T-helper 2 cell treated with Interferon-gamma antibody and Interleukin-4, amounts not matched to agents 100 ng/mL and 5 ng/mL, for 36 hours (primary cell): ENCODE results near the gene TMEM179B. TPM values are rescaled to one million over a fixed set of nuclear protein-coding genes. Genes with fewer than 3 reads are reported as not detected.

Experiments used
- intact Hi-C: fragments of 100-400 bp; cut with micrococcal nuclease; formaldehyde crosslinking; loops from one replicate; pipeline ENCODE4 v1.15.1; 2023
- total RNA-seq: library from RNA; stranded (reverse); gene quantifications from 2 replicates; pipeline ENCODE4 v1.2.3, GENCODE V29; 2022

Gene TMEM179B
- total RNA-seq, 1 donor from 2014 or later = 37.2 TPM

DNA sequence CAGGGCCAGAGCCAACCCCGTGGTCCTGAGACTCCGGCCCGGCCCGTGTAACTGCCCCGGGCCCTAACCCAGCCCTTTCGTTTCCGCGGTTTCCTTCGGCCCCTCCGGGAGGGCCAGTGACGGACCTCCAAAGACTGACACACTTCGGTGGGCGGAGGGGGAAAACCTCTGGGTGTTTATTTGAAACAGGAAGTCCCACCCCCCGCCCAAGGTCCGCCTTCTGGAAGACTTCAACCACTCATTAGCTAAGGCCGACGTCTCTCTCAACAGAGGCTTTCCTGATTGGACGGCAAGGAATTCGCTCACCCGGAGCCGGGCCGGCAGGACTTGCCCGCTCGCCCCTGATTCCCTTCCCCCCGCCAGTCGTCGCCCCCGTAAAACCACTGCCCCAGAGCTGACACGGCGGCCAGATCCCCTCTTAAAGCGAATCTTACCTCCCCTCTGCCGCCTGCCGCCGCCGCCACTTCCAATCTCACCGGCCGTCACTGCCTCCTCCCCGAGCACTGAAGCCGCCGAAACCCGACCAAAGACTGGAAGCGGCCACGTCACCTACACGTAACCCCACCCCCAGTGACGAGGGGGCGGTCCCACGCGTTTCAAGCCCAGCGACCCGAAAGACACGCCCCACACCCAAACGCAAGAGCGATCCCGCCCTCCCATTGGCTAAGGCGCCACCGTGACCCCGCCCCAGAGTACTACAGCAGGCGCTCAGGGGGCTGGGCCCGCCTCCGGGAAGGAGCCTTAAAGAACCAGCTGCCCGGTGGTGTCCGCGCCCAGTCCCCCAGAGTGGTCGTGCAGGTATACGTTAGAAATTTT is 44.5 kb downstream of the TMEM179B start, which contains the start of gene STX5:
TSS of gene STX5 (minus strand) at position 532 of the 816 bp plus-strand sequence. CDS start 808 bp downstream, outside the sequence.
- intact Hi-C loops = loop anchor here (1.0 to 5.0 kb wide), 6 partner anchors 8 to 124 kb away; partner anchors contain the start of genes BSCL2, GNG3, SLC3A2 and TMEM179B

DNA sequence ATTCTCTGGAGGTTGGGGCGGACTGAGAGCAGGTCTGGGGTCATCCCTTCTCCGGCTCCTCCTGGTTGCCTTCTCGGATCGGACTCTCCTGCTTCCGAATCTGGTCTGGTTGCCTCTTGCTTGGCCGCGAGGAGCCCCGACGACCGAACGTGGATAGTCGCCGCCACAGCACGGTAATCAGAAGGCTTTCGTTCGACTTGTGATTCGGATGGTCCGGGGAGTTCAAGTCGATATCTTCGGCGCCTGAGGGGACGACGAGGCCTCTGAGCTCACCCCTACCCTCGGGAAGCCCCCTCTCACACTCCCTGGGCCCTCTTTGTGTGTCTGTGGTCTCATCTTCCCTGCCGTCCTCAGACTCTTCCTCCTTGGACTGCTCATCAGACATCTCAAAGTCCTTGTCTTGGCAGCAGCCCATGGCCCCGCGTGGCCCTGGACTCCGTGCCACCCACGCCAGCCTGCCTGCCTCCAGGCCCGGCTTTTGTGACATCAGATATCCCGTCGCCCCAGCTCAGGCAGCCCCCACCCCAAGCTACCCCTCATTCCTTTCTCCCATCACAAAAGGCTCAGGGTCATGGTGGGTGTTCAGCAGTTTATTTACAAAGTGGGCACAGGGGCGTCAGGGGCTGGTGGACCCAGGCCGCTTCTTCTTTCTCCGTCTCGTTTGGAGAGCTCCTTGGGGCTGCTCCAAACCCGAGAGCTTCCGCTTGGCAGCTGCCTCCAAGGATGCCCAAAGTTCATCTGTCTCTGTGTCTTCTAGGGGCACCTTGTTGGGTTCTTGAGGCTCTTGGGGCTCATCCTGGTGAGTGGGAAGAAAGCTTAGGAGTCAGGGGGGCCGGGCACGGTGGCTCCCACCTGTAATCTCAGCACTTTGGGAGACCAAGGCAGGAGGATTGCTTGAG is 45.4 kb downstream of the TMEM179B start, which contains the start of gene TEX54:
TSS of gene TEX54 (minus strand) at position 506 of the 899 bp plus-strand sequence.
- intact Hi-C loops = loop anchor here (1.0 to 5.0 kb wide), 4 partner anchors 23 to 125 kb away; partner anchors contain the start of genes BSCL2, GNG3, TMEM179B and TMEM223

DNA sequence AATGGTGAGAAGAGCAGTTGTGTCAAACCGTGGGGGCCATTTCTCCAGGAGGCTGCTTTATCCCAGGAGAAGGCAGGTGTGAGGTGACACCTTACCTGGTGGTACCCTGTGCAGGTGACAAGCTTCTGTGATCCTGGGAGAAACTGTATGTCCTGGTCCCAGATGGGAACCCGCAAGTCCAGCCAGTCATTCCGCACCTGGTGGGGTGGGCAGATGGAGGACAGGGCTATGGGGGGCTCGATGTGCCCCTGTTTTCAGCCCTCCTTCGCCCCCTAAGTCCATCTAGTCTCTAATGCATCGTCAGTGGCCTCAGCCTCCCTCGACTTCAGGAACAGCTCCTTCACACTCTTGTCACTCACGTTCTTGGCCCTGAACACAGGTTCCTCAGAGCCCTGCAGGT is 48.1 kb downstream of the TMEM179B start:
- intact Hi-C loops = no loop called here

DNA sequence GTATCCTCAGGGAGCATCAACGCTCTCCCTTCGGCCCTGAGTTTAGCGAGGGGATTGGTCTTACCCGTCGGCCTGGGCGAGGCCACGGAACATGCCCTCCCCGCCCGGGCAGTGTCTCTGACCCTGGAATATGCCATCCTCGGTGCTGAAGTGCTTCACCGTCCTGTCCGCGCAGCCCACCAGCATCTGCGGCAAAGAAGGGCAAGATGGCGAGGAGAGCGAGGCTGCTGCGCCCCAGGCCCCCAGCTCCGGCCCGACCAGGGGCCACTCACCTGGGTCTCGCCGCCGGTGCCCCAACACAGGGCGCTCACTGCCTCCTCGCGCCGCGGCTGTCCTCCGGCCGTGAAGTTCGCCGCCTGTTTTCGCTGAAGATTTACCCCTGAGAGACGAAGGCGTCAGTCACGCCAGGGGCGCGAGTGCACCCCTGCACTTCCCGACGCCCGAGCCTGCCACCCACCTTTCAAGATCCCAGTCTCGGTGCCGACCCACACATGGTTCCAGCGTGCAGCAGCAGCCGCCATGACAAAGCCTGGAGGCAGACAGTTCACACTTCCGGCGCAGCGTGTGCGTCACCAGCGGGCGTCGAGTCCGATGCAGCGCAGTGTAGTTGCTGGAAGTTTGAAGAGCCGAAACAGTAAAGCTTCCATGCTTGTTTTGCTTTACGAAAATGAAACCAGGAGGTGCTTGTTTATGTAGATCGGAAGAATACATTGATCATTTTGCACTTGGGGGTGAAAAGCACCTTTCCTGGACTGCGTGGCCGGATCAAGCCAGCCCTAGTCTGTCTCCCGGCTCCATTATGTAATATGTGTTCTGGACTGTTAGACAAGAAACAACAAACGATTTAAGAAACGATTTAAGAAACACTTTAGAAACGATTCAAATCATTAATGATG is 52.1 kb downstream of the TMEM179B start, which contains the start of gene WDR74:
TSS of gene WDR74 (minus strand) at position 541 of the 896 bp plus-strand sequence. CDS start at position 521, 20 bp downstream.
- intact Hi-C loops = loop anchor here (1.0 kb wide), 3 partner anchors 8 to 41 kb away; partner anchors contain the start of genes NXF1 and SLC3A2

Other genes starting within 250 kb of the TMEM179B start
- gene AHNAK, start 240.6 kb upstream of the TMEM179B start, total RNA-seq = 288 and 291 TPM in 2 replicates
- 1,326 and 1,342 TPM in 2 replicates for gene EEF1G, start 213.5 kb upstream of the TMEM179B start, total RNA-seq
- gene TUT1, start 195.9 kb upstream of the TMEM179B start, total RNA-seq = 26.4 and 30.9 TPM in 2 replicates
- gene MTA2, start 185.5 kb upstream of the TMEM179B start, total RNA-seq = 257 and 262 TPM in 2 replicates
- gene EML3, start 174.6 kb upstream of the TMEM179B start, total RNA-seq = 126 and 133 TPM in 2 replicates
- gene ROM1, start 174.1 kb upstream of the TMEM179B start, total RNA-seq = 0.95 and 1.0 TPM in 2 replicates
- gene B3GAT3, start 165.4 kb upstream of the TMEM179B start, total RNA-seq = 65.4 and 69.3 TPM in 2 replicates
- gene GANAB, start 140.8 kb upstream of the TMEM179B start, total RNA-seq = 275 and 283 TPM in 2 replicates
- 31.0 and 31.8 TPM in 2 replicates for gene INTS5, start 134.1 kb upstream of the TMEM179B start, total RNA-seq
- 99.6 and 105 TPM in 2 replicates for gene C11orf98, start 122.2 kb upstream of the TMEM179B start, total RNA-seq
- gene CSKMT, start 122.1 kb upstream of the TMEM179B start, total RNA-seq = 21.3 and 24.7 TPM in 2 replicates
- gene UQCC3, start 115.7 kb upstream of the TMEM179B start, total RNA-seq = 8.7 and 9.2 TPM in 2 replicates
- gene LBHD1, start 115.1 kb upstream of the TMEM179B start, total RNA-seq = 18.9 and 20.7 TPM in 2 replicates
- 113 and 119 TPM in 2 replicates for gene UBXN1, start 108.3 kb upstream of the TMEM179B start, total RNA-seq
- 0.25 and 0.32 TPM in 2 replicates for gene LRRN4CL, start 97.9 kb upstream of the TMEM179B start, total RNA-seq
- gene BSCL2, start 80.0 kb upstream of the TMEM179B start, total RNA-seq = 26.5 and 28.4 TPM in 2 replicates
- gene GNG3, start 79.7 kb upstream of the TMEM179B start, total RNA-seq = 0.30 TPM in 1 of 2 replicates, not detected in the other
- gene HNRNPUL2, start 59.9 kb upstream of the TMEM179B start, total RNA-seq = 69.9 and 72.6 TPM in 2 replicates
- 37.0 and 39.9 TPM in 2 replicates for gene TTC9C, start 58.9 kb upstream of the TMEM179B start, total RNA-seq
- gene ZBTB3, start 33.2 kb upstream of the TMEM179B start, total RNA-seq = 12.9 and 13.9 TPM in 2 replicates
- 101 and 104 TPM in 2 replicates for gene POLR2G, start 25.8 kb upstream of the TMEM179B start, total RNA-seq
- 21.6 and 21.9 TPM in 2 replicates for gene TAF6L, start 16.0 kb upstream of the TMEM179B start, total RNA-seq
- gene TMEM223, start 4.6 kb downstream of the TMEM179B start, total RNA-seq = 19.6 and 19.8 TPM in 2 replicates
- gene NXF1, start 18.0 kb downstream of the TMEM179B start, total RNA-seq = 86.2 and 91.7 TPM in 2 replicates
- gene STX5, start 44.6 kb downstream of the TMEM179B start, total RNA-seq = 39.4 and 39.8 TPM in 2 replicates
- gene TEX54, start 45.4 kb downstream of the TMEM179B start, total RNA-seq = 0.77 TPM in 1 of 2 replicates, not detected in the other
- gene WDR74, start 52.2 kb downstream of the TMEM179B start, total RNA-seq = 77.5 and 81.6 TPM in 2 replicates
- gene SLC3A2, start 93.5 kb downstream of the TMEM179B start, total RNA-seq = 163 TPM in 2 replicates
- not detected in 2 replicates for gene CHRM1, start 134.0 kb downstream of the TMEM179B start, total RNA-seq
- not detected in 2 replicates for gene SLC22A6, start 197.6 kb downstream of the TMEM179B start, total RNA-seq
- gene SLC22A8, start 228.4 kb downstream of the TMEM179B start, total RNA-seq = not detected in 2 replicates